ENCODE data around the gene GPR156. TPM values are rescaled to one million over a fixed set of nuclear protein-coding genes. Genes with fewer than 3 reads are reported as not detected.
A peak's percentile ranks its signal among the peaks of the same experiment; 100 is the strongest.

The GPR156 gene
- total and polyA plus RNA-seq, 2 of the 4 experiments (the other 2 are of a cell fraction) = 0.09 to 0.18 TPM

- Histone ChIP-seq H4K20me1 (ENCODE audit: insufficient read depth, low read length) (no peaks in the 10 kb centered on the region), H3K36me3 (ENCODE audit: control insufficient read depth, insufficient read depth, low read length) (no peaks in the 10 kb centered on the region), H2BK120ac (ENCODE audit: low read depth, low read length) (no peak overlapping the region), H3K79me1 (ENCODE audit: low read depth in 1 of 2, low read length in 2 of 2) (no peaks in the 10 kb centered on the region), H4K8ac (ENCODE audit: low read depth in 2 of 2, low read length in 2 of 2) (no peak overlapping the region), H3K18ac (ENCODE audit: low read depth, low read length) (no peak overlapping the region), H3K4me2 (ENCODE audit: low read depth, low read length) (no peak overlapping the region), H4K91ac (ENCODE audit: insufficient read depth, low read depth, low read length) (no peak overlapping the region), H3K4ac (ENCODE audit: low read depth, low read length) (no peak overlapping the region), H3K27me3 (ENCODE audit: control insufficient read depth, insufficient read depth, low read length) (peaks cover 2% of the 10 kb centered on the region; the same call in 1 of the 2 replicates), H3K4me3 (ENCODE audit: insufficient read depth, low read depth, low read length) (no peak overlapping the region), H2AK9ac (replicated peaks; ENCODE audit: low read depth, low read length, poor library complexity) (no peak overlapping the region), H2AK5ac (ENCODE audit: low read depth, low read length) (no peak overlapping the region), H2BK5ac (ENCODE audit: low read depth, low read length, poor library complexity, severe bottlenecking) (no peak overlapping the region), H4K5ac (ENCODE audit: low read depth, low read length) (no peak overlapping the region), H3K56ac (ENCODE audit: extremely low read depth, insufficient read depth, low read length) (no peak overlapping the region), H2BK20ac (ENCODE audit: low read depth, low read length) (no peak overlapping the region), H3K9me1 (ENCODE audit: insufficient read depth, low read length) (no peaks in the 10 kb centered on the region), H3K27ac (ENCODE audit: insufficient read depth, low read length) (no peak overlapping the region), H2BK15ac (ENCODE audit: low read depth, low read length) (no peak overlapping the region), H3K23ac (ENCODE audit: low read depth, low read length) (no peak overlapping the region), H3K14ac (replicated peaks; ENCODE audit: low read depth, low read length) (no peak overlapping the region), H3K9me3 (ENCODE audit: control insufficient read depth, insufficient read depth, low read length) (no peaks in the 10 kb centered on the region), H3K9ac (ENCODE audit: low read depth, low read length) (no peak overlapping the region), H2AFZ (replicated peaks; ENCODE audit: low read length, poor library complexity) (peak overlapping the region; percentile 49), H3K4me1 (ENCODE audit: control insufficient read depth, insufficient read depth, low read length) (no peaks in the 10 kb centered on the region)
- TF ChIP-seq RAD21 (IDR thresholded peaks at IDR 0.05; ENCODE audit: low read length) (no peak), RCOR1 (IDR thresholded peaks at IDR 0.05; ENCODE audit: insufficient replicate concordance, low read length) (no peak), MAFK (IDR thresholded peaks at IDR 0.05; ENCODE audit: low read depth, low read length) (no peak), FOS (IDR thresholded peaks at IDR 0.05; ENCODE audit: low read depth, low read length) (no peak), SMC3 (IDR thresholded peaks at IDR 0.05; ENCODE audit: low read depth, low read length) (no peak), MAZ (IDR thresholded peaks at IDR 0.05; ENCODE audit: borderline replicate concordance, low read depth, low read length) (no peak), CEBPB (IDR thresholded peaks at IDR 0.05; ENCODE audit: low read depth, low read length) (no peak), CTCF (conservative IDR thresholded peaks at IDR 0.05; ENCODE audit: low read depth, low read length) (no peak), BHLHE40 (IDR thresholded peaks at IDR 0.05; ENCODE audit: low read depth, low read length) (no peak), USF2 (IDR thresholded peaks at IDR 0.05; ENCODE audit: low read depth, low read length) (no peak), POLR2A (IDR thresholded peaks at IDR 0.05; ENCODE audit: low read depth, low read length) (no peak), ELK1 (IDR thresholded peaks at IDR 0.05; ENCODE audit: borderline replicate concordance, low read depth, low read length) (no peak), MXI1 (IDR thresholded peaks at IDR 0.05; ENCODE audit: borderline replicate concordance, low read depth, low read length) (no peak), CHD1 (IDR thresholded peaks at IDR 0.05; ENCODE audit: low read depth, low read length) (no peak), RFX5 (IDR thresholded peaks at IDR 0.05; ENCODE audit: low read depth, low read length) (no peak), NFE2L2 (IDR thresholded peaks at IDR 0.05; ENCODE audit: low read depth, low read length) (no peak)
- DNase-seq (peak; percentile 5), ATAC-seq (ENCODE audit: low read depth) (no peak)
- ChIA-PET POLR2A (ENCODE audit: unreplicated experiment) (no interaction called here), CTCF (no interaction called here)
- BruUV-seq (replicated peaks) = no TSS peak
- dilution Hi-C loops (cut with HindIII; ENCODE audit: low sequenced_read_pairs, unreplicated experiment) = no loop called here
- in situ Hi-C loops (cut with MboI; ENCODE audit: low sequenced_read_pairs) = no loop called here
- 100% methylated on average over 1 of the region's 5 CpGs; no CpG with 5 or more reads in 1 of the 2 experiments for WGBS, 2 experiments (ENCODE audit: extremely low coverage in 2 of 2, insufficient read length in 1 of 2)
- intact Hi-C loops (cut with micrococcal nuclease) = no loop called here
Measured at GRCh38 chr3:120302361-120302760, 17.3 kb upstream of the GPR156 start.
